ENCODE measurements around the gene ALCAM. TPM values are rescaled to one million over a fixed set of nuclear protein-coding genes. Genes with fewer than 3 reads are reported as not detected.

Gene ALCAM
- total RNA-seq, 1 experiment from 2014 or later, result 0.41 TPM

- Histone ChIP-seq H3K4me3 (ENCODE audit: low read depth, low read length) (no peak overlapping the region), H3K27me3 (replicated peaks; ENCODE audit: control insufficient read depth, insufficient read depth, low read length) (no peaks in the 10 kb centered on the region), H3K36me3 (ENCODE audit: control insufficient read depth, insufficient read depth, low read length) (no peaks in the 10 kb centered on the region), H3K9me3 (no peaks in the 10 kb centered on the region), H3K4me1 (no peaks in the 10 kb centered on the region)
- intact Hi-C loops (cut with micrococcal nuclease; ENCODE audit: unreplicated experiment), result no loop called here
- ChIA-PET POLR2A (no interaction called here), CTCF (no interaction called here)
- H3K9me3 Mint-ChIP-seq (ENCODE audit: unreplicated experiment), result no peaks in the 10 kb centered on the region
- DNase-seq, result no peak
- no peaks in the 10 kb centered on the region for H3K36me3 Mint-ChIP-seq (ENCODE audit: insufficient read depth, unreplicated experiment)
- H3K27ac Mint-ChIP-seq (ENCODE audit: unreplicated experiment), result no peak overlapping the region
- no peaks in the 10 kb centered on the region for H3K27me3 Mint-ChIP-seq (ENCODE audit: insufficient read depth, unreplicated experiment)
- BruUV-seq (replicated peaks), result no TSS peak
- H3K4me1 Mint-ChIP-seq (ENCODE audit: low read depth, unreplicated experiment), result no peaks in the 10 kb centered on the region
- TF ChIP-seq CTCF (IDR thresholded peaks at IDR 0.05; ENCODE audit: insufficient read depth in 1 of 2, low read depth in 1 of 2, low read length in 1 of 2, severe bottlenecking in 1 of 2, unreplicated experiment in 1 of 2), result no peak
- H3K4me3 Mint-ChIP-seq (ENCODE audit: unreplicated experiment), result no peak overlapping the region
These were observed 32.4 kb downstream of the ALCAM start for GRCh38 chr3:105399062-105399461.

GRCh38 chr3:105399611-105400010 lies 32.9 kb downstream of the ALCAM start:
- Histone ChIP-seq H3K4me3 (ENCODE audit: low read depth, low read length) (no peak overlapping the region), H3K36me3 (ENCODE audit: control insufficient read depth, insufficient read depth, low read length) (no peaks in the 10 kb centered on the region), H3K4me1 (no peaks in the 10 kb centered on the region), H3K27me3 (replicated peaks; ENCODE audit: control insufficient read depth, insufficient read depth, low read length) (no peaks in the 10 kb centered on the region), H3K9me3 (no peaks in the 10 kb centered on the region)
- Mint-ChIP-seq H3K4me1 (ENCODE audit: low read depth, unreplicated experiment) (no peaks in the 10 kb centered on the region), H3K4me3 (ENCODE audit: unreplicated experiment) (no peak overlapping the region), H3K27ac (ENCODE audit: unreplicated experiment) (no peak overlapping the region), H3K9me3 (ENCODE audit: unreplicated experiment) (no peaks in the 10 kb centered on the region), H3K27me3 (ENCODE audit: insufficient read depth, unreplicated experiment) (no peaks in the 10 kb centered on the region), H3K36me3 (ENCODE audit: insufficient read depth, unreplicated experiment) (no peaks in the 10 kb centered on the region)
- no peak for TF ChIP-seq CTCF (IDR thresholded peaks at IDR 0.05; ENCODE audit: insufficient read depth in 1 of 2, low read depth in 1 of 2, low read length in 1 of 2, severe bottlenecking in 1 of 2, unreplicated experiment in 1 of 2)
- CTCF ChIA-PET, result no interaction called here
- POLR2A ChIA-PET, result no interaction called here
- BruUV-seq (replicated peaks), result no TSS peak
- intact Hi-C loops (cut with micrococcal nuclease; ENCODE audit: unreplicated experiment), result no loop called here
- DNase-seq, result no peak

- Mint-ChIP-seq H3K36me3 (ENCODE audit: insufficient read depth, unreplicated experiment) (no peaks in the 10 kb centered on the region), H3K27ac (ENCODE audit: unreplicated experiment) (no peak overlapping the region), H3K4me1 (ENCODE audit: low read depth, unreplicated experiment) (no peaks in the 10 kb centered on the region), H3K4me3 (ENCODE audit: unreplicated experiment) (no peak overlapping the region), H3K9me3 (ENCODE audit: unreplicated experiment) (no peaks in the 10 kb centered on the region), H3K27me3 (ENCODE audit: insufficient read depth, unreplicated experiment) (no peaks in the 10 kb centered on the region)
- Histone ChIP-seq H3K4me3 (ENCODE audit: low read depth, low read length) (no peak overlapping the region), H3K9me3 (no peaks in the 10 kb centered on the region), H3K4me1 (no peaks in the 10 kb centered on the region), H3K36me3 (ENCODE audit: control insufficient read depth, insufficient read depth, low read length) (no peaks in the 10 kb centered on the region), H3K27me3 (replicated peaks; ENCODE audit: control insufficient read depth, insufficient read depth, low read length) (no peaks in the 10 kb centered on the region)
- intact Hi-C loops (cut with micrococcal nuclease; ENCODE audit: unreplicated experiment), result no loop called here
- no TSS peak for BruUV-seq (replicated peaks)
- TF ChIP-seq CTCF (IDR thresholded peaks at IDR 0.05; ENCODE audit: insufficient read depth in 1 of 2, low read depth in 1 of 2, low read length in 1 of 2, severe bottlenecking in 1 of 2, unreplicated experiment in 1 of 2), result no peak
- CTCF ChIA-PET, result no interaction called here
- DNase-seq, result no peak
- POLR2A ChIA-PET, result no interaction called here
These were observed 34.5 kb downstream of the ALCAM start for GRCh38 chr3:105401254-105401653.
